Right cardiac atrium (tissue), 5 donors: Measurements from ENCODE around the gene FOXC1. TPM values are rescaled to one million over a fixed set of nuclear protein-coding genes. Genes with fewer than 3 reads are reported as not detected.

ENCODE experiments used
- ATAC-seq, 2 donors: fragments of 200-7000 bp; cut with Tn5 transposase; one replicate each; pipeline versions ENCODE4 v1.8.0 to v1.9.1; 2020; ENCODE audit warnings: moderate library complexity in 2 of 2, mild to moderate bottlenecking in 1 of 2
- DNase-seq, 3 donors: peaks; one replicate each; pipeline ENCODE4 v3.0.0-alpha.2; 2020
- H3K27ac ChIP-seq: one replicate; pipeline ENCODE4 v1.5.1; 2013; ENCODE audit warnings: mild to moderate bottlenecking, low read length, control low read depth, moderate library complexity
- H3K27me3 ChIP-seq: one replicate; pipeline ENCODE4 v1.6.1; 2013; ENCODE audit not compliant: control insufficient read depth, insufficient read depth
- H3K4me1 ChIP-seq: one replicate; pipeline ENCODE4 v1.6.1; 2013; ENCODE audit warnings: low read length; ENCODE audit not compliant: control insufficient read depth, insufficient read depth
- H3K4me3 ChIP-seq: one replicate; pipeline ENCODE4 v1.5.1; 2013; ENCODE audit warnings: low read length, control low read depth
- H3K9me3 ChIP-seq: one replicate; pipeline ENCODE4 v1.6.1; 2013; ENCODE audit warnings: low read length; ENCODE audit not compliant: control insufficient read depth
- WGBS: extraction: QIAGEN DNeasy Blood & Tissue Kit; methylation state at CpG from one replicate; pipeline ENCODE4 v1.1.7; 2013; 5-methylcytosine and 5-hydroxymethylcytosine counted together
- intact Hi-C, 4 donors: fragments of 100-400 bp; cut with DNase I; formaldehyde crosslinking; loops; one replicate each; pipeline versions ENCODE4 v1.11.0 to v1.14.0; 2022 to 2023
- polyA plus RNA-seq: library from polyadenylated mRNA; stranded (reverse); fragments of 200-250 nt; gene quantifications from one replicate; pipeline ENCODE4 v1.2.3, GENCODE V29; 2013
- total RNA-seq, 4 donors: library from RNA; stranded (reverse); fragmentation: NEBNext Ultra II Directional; extraction: Animal tissue kit (Norgen Biotek cat#: 25700); gene quantifications; one replicate each; pipeline ENCODE4 v1.2.1, GENCODE V29; 2021
- donor health status: healthy with polysubstance abuse.
- donor health status: DM: no; HTN: yes; CAD: no.
- donor health status: DM: no; HTN: no; CAD: no.
- donor health status: DM: no; HTN: yes; CAD: no; lungs with severe emphysema.
- donor health status: DM: yes; HTN: yes; CAD: no.

FOXC1 gene
- total and polyA plus RNA-seq, 5 donors = 7.2 to 25.0 (median 21.6) TPM

- no peaks in the 10 kb centered on the region for H3K4me1 ChIP-seq
- ATAC-seq (peak in 1 of 2 donors; percentile 16), DNase-seq (no peak)
- intact Hi-C loops = no loop called here
- H3K27me3 ChIP-seq = no peaks in the 10 kb centered on the region
- H3K9me3 ChIP-seq = no peaks in the 10 kb centered on the region
- 79% methylated on average over 14 of the region's 14 CpGs for WGBS
- no peak overlapping the region for H3K27ac ChIP-seq
- no peak overlapping the region for H3K4me3 ChIP-seq
Measured at GRCh38 chr6:1584996-1585668, 24.6 kb upstream of the FOXC1 start.

GRCh38 chr6:1585669-1586049, 24.1 kb upstream of the FOXC1 start:
- H3K4me1 ChIP-seq = no peaks in the 10 kb centered on the region
- no peak overlapping the region for H3K4me3 ChIP-seq
- H3K27ac ChIP-seq = no peak overlapping the region
- 83% methylated on average over 12 of the region's 12 CpGs for WGBS
- H3K9me3 ChIP-seq = no peaks in the 10 kb centered on the region
- H3K27me3 ChIP-seq = no peaks in the 10 kb centered on the region
- DNase-seq (no peak), ATAC-seq (no peak)
- intact Hi-C loops = no loop called here

DNA sequence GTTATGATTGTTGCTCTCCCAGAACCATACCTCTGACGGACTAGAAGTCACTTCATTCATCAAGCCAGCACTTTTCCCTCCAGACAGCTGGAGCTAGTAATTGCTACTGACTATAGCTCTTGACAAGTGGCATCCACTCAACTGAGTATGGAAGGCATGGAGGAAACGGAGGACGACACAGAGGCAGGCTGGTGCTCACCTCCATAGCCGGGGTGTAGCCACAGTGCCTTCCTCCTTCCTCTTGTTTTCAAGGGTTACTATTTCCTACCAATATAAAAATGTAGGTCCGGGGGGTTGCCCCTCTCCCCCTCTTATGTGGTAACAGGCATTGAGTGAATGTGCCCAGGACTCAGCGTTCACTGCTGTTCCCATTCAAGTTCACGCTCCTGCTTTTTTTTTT, 23.5 kb upstream of the FOXC1 start:
- Histone ChIP-seq H3K27ac (no peak overlapping the region), H3K27me3 (no peaks in the 10 kb centered on the region), H3K4me3 (no peak overlapping the region), H3K4me1 (no peaks in the 10 kb centered on the region), H3K9me3 (no peaks in the 10 kb centered on the region)
- DNase-seq (no peak), ATAC-seq (no peak)
- intact Hi-C loops = no loop called here
- 91% methylated on average over 7 of the region's 7 CpGs for WGBS

DNA sequence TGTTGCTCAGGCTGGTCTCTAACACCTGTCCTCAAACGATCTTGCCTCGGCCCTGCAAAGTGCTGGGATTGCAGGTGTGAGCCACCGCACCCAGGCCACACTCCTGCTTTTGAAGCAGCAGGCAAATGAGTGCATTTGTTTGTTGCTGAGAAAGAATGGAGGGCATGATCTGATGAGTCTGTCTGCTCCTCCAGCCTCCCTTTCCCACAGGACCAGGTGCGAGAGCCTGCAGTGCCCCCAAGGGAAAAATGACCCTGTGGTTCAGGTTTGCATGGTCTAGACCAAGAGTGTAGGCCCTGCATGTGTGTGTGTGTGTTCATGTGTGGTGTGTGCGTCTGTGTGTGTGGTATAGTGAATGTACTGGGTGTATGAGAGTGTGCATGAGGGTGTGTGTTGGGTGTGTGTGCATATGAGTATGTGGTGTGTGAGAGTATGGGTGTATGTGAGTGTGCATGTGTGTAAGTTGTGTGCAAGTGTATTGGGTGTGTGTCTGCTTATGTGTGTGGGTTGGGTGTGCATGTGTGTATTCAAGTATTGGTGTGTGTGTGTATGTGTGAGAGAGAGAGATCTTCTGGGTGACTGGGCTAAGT, 22.8 kb upstream of the FOXC1 start:
- Histone ChIP-seq H3K9me3 (no peaks in the 10 kb centered on the region), H3K27ac (no peak overlapping the region), H3K27me3 (no peaks in the 10 kb centered on the region), H3K4me3 (no peak overlapping the region), H3K4me1 (no peaks in the 10 kb centered on the region)
- DNase-seq (no peak), ATAC-seq (no peak)
- intact Hi-C loops = no loop called here
- 91% methylated on average over 5 of the region's 5 CpGs for WGBS

DNA sequence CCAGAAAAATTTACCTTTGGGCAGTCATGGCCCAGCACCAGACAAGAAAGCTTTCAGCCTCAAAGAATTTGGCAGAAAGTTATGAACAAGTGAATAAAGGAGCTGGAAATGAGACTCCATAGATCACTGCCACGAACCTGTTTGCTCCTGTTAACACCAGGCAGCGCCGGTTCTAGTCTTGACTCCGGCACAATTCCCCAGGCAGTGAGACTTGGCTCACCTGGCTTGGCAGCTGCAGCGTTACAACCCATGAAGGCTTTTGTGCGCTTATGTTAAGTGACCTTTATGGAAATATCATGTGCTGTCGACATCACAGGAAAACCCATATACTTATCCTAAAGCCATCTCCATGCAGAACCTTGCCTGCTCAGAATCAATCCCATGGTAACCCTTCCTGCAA, 22.2 kb upstream of the FOXC1 start:
- Histone ChIP-seq H3K27ac (no peak overlapping the region), H3K27me3 (no peaks in the 10 kb centered on the region), H3K4me3 (no peak overlapping the region), H3K4me1 (no peaks in the 10 kb centered on the region), H3K9me3 (no peaks in the 10 kb centered on the region)
- 89% methylated on average over 7 of the region's 7 CpGs for WGBS
- no peak for ATAC-seq
- no peak for DNase-seq
- intact Hi-C loops = no loop called here

GRCh38 chr6:1587977-1588376, 21.7 kb upstream of the FOXC1 start:
- no peaks in the 10 kb centered on the region for H3K9me3 ChIP-seq
- intact Hi-C loops = no loop called here
- H3K27me3 ChIP-seq = no peaks in the 10 kb centered on the region
- DNase-seq = no peak
- no peak overlapping the region for H3K4me3 ChIP-seq
- no peak for ATAC-seq
- WGBS = 86% methylated on average over 12 of the region's 12 CpGs
- H3K4me1 ChIP-seq = no peaks in the 10 kb centered on the region
- no peak overlapping the region for H3K27ac ChIP-seq

GRCh38 chr6:1589208-1589607, 20.5 kb upstream of the FOXC1 start:
- intact Hi-C loops = no loop called here
- Histone ChIP-seq H3K4me1 (no peaks in the 10 kb centered on the region), H3K27ac (no peak overlapping the region), H3K27me3 (no peaks in the 10 kb centered on the region), H3K4me3 (no peak overlapping the region), H3K9me3 (no peaks in the 10 kb centered on the region)
- ATAC-seq (no peak), DNase-seq (no peak)
- WGBS = 89% methylated on average over 6 of the region's 6 CpGs

DNA sequence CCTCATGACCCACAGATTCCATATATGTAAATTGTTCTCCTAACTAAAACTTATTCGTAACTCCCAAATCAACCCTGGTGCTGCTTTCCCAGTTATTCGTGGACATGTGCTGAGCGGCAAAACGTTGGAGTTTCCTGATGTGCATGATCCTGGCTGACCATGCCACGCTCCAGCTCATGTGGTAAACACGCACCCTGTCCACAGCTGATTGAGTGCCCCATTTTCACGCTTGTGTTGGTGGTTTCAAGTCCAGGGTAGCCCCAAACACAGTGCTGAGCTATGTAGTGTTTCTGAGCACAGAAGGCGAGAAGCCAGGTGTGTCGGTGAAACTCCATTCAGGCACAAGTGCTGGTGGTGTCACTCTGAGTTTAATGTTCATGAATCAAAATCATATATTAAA, 19.1 kb upstream of the FOXC1 start:
- ATAC-seq = no peak

DNA sequence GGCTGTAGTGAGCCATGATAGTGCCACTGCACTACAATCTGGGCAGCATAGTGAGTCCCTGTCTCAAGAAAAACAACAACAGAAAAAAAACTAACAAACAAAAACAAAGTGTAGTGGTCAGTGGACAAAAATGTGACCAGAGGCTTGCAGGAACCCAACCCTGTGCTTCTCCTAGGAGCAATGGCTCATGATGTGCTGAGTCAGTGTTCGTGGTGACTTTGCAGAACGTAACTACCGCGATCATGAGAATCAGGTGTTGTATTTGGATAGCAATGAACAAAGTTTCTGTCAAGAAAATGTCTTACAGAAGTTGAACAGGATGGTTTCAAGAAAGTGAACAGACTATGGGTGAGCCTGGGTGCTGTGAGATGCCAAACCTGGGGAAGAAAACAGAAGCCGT, 18.5 kb upstream of the FOXC1 start:
- 89% methylated on average over 5 of the region's 5 CpGs for WGBS
- no peaks in the 10 kb centered on the region for H3K9me3 ChIP-seq
- no peak for DNase-seq
- no peak overlapping the region for H3K4me3 ChIP-seq
- no peaks in the 10 kb centered on the region for H3K4me1 ChIP-seq
- no peak overlapping the region for H3K27ac ChIP-seq
- ATAC-seq = no peak
- no peaks in the 10 kb centered on the region for H3K27me3 ChIP-seq
- intact Hi-C loops = no loop called here

More for the DNA sequence above, 19.1 kb upstream of the FOXC1 start:
- Histone ChIP-seq H3K9me3 (no peaks in the 10 kb centered on the region), H3K27me3 (no peaks in the 10 kb centered on the region), H3K27ac (no peak overlapping the region), H3K4me1 (no peaks in the 10 kb centered on the region), H3K4me3 (no peak overlapping the region)
- intact Hi-C loops = no loop called here
- WGBS = 93% methylated on average over 9 of the region's 9 CpGs
- no peak for DNase-seq

GRCh38 chr6:1591926-1592325, 17.8 kb upstream of the FOXC1 start:
- 89% methylated on average over 6 of the region's 6 CpGs for WGBS
- no peaks in the 10 kb centered on the region for H3K27me3 ChIP-seq
- no peak overlapping the region for H3K4me3 ChIP-seq
- ATAC-seq = no peak
- no peak overlapping the region for H3K27ac ChIP-seq
- no peaks in the 10 kb centered on the region for H3K4me1 ChIP-seq
- no peaks in the 10 kb centered on the region for H3K9me3 ChIP-seq
- no peak for DNase-seq
- intact Hi-C loops = no loop called here

DNA sequence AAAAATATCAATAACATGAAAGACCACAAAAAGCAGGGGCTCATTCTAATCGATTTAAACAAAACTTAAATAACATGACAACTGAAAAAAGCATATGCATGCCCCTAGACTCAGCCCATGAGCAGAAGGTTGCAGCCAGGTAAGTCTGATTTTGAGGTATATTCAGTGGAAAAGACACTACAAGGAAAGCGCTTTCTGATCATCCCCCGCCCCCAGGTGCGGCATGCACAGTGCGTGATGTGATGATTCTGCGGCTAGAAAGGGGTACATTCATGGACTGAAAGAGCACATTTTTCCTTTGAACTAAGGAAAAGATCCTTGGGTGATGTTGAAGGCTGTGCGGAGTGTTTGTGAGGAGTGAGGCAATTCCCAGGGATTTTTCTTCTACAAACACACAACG, 16.9 kb upstream of the FOXC1 start:
- Histone ChIP-seq H3K27ac (no peak overlapping the region), H3K9me3 (no peaks in the 10 kb centered on the region), H3K27me3 (no peaks in the 10 kb centered on the region), H3K4me3 (no peak overlapping the region), H3K4me1 (no peaks in the 10 kb centered on the region)
- intact Hi-C loops = no loop called here
- WGBS = 92% methylated on average over 8 of the region's 8 CpGs
- DNase-seq = no peak
- no peak for ATAC-seq
